Endothelial cell of umbilical vein (primary cell): Measurements from ENCODE around the gene METAP1. TPM values are rescaled to one million over a fixed set of nuclear protein-coding genes. Genes with fewer than 3 reads are reported as not detected.

Experiments used
- BruUV-seq: library from RNA; stranded (reverse); fragments of 400-500 nt; replicated peaks from 2 replicates; lab custom pipeline; 2021; lab: Mats Ljungman, UMichigan
- CTCF ChIA-PET: fragments of 300-600, 350-600 bp; sonication (Branson Sonifier 250); formaldehyde crosslinking; loops from one replicate; lab custom pipeline; 2021; ENCODE audit warnings: antibody characterized with exemption, inconsistent platforms; lab: Charles Lee
- POLR2A ChIA-PET: fragments of 300-600, 350-600 bp; sonication (Branson Sonifier 250); formaldehyde crosslinking; loops from one replicate; lab custom pipeline; 2021; ENCODE audit warnings: antibody characterized with exemption, inconsistent platforms; lab: Charles Lee
- DNase-seq: peaks from one replicate; pipeline ENCODE4 v3.0.0-alpha.2; 2011; ENCODE audit warnings: low read depth, low spot score
- FAIRE-seq: peaks from 2 replicates; lab custom pipeline; 2011; peaks lifted over from hg19 to GRCh38; lab: Jason Lieb, UNC
- H2AFZ ChIP-seq: 2 replicates; pipeline ENCODE4 v1.6.0; 2012; ENCODE audit warnings: low read depth, low read length, control low read depth, inconsistent platforms
- H3K27ac ChIP-seq: 2 replicates; pipeline ENCODE4 v1.5.1; 2011; ENCODE audit warnings: low read depth, mild to moderate bottlenecking, control low read depth, low read length, moderate library complexity; ENCODE audit not compliant: insufficient read depth
- H3K27me3 ChIP-seq, 2 experiments: 2 replicates each; pipeline versions ENCODE4 v1.6.0 to v1.6.1; 2011; ENCODE audit warnings: low read length in 2 of 2, mixed read lengths in 1 of 2; ENCODE audit not compliant: control insufficient read depth in 2 of 2, insufficient read depth in 2 of 2
- H3K36me3 ChIP-seq, 2 experiments: 2 replicates in 1 of 2; 3 replicates in 1 of 2; pipeline ENCODE4 v1.5.1; 2011; ENCODE audit warnings: low read length in 2 of 2, mild to moderate bottlenecking in 1 of 2, moderate library complexity in 1 of 2; ENCODE audit not compliant: control insufficient read depth in 2 of 2, insufficient read depth in 2 of 2; ENCODE audit errors: extremely low read depth in 1 of 2
- H3K4me1 ChIP-seq: 3 replicates; pipeline ENCODE4 v1.5.1; 2011; ENCODE audit warnings: mild to moderate bottlenecking, low read length; ENCODE audit not compliant: control insufficient read depth, insufficient read depth; ENCODE audit errors: extremely low read depth
- H3K4me2 ChIP-seq: 2 replicates; pipeline ENCODE4 v1.6.1; 2011; ENCODE audit warnings: low read length, control low read depth, mixed read lengths; ENCODE audit not compliant: insufficient read depth
- H3K4me3 ChIP-seq, 3 experiments: fragments of 200-600 bp in 1 of 3; sonication (generic), shearing (Covaris generic) in 1 of 3; replicated peaks in 1 of 3; 2 replicates each; pipeline ENCODE4 v1.5.1; 2011 to 2016; ENCODE audit warnings: control low read depth in 3 of 3, low read length in 3 of 3, mild to moderate bottlenecking in 2 of 3, inconsistent platforms in 1 of 3, low read depth in 1 of 3, moderate library complexity in 1 of 3; ENCODE audit not compliant: insufficient read depth in 1 of 3
- H3K79me2 ChIP-seq: 2 replicates; pipeline ENCODE4 v1.6.0; 2012; ENCODE audit warnings: low read length, inconsistent platforms; ENCODE audit not compliant: control insufficient read depth, insufficient read depth
- H3K9ac ChIP-seq: replicated peaks from 2 replicates; pipeline ENCODE3; 2011; ENCODE audit warnings: low read length, control low read depth; ENCODE audit not compliant: insufficient read depth; ENCODE audit errors: extremely low read depth
- H3K9me1 ChIP-seq: replicated peaks from 3 replicates; pipeline ENCODE4 v1.6.0; 2011; ENCODE audit warnings: mild to moderate bottlenecking, low read length; ENCODE audit not compliant: control insufficient read depth, insufficient read depth; ENCODE audit errors: extremely low read depth
- H3K9me3 ChIP-seq: replicated peaks from 2 replicates; pipeline ENCODE4 v1.5.1; 2012; ENCODE audit warnings: low read length, inconsistent platforms; ENCODE audit not compliant: control insufficient read depth, insufficient read depth
- H4K20me1 ChIP-seq: replicated peaks from 2 replicates; pipeline ENCODE3; 2011; ENCODE audit warnings: mild to moderate bottlenecking, low read length; ENCODE audit not compliant: control insufficient read depth, insufficient read depth; ENCODE audit errors: extremely low read depth
- CTCF ChIP-seq, 2 donors: IDR thresholded peaks; 1 replicate in 1 of 2; 2 replicates in 1 of 2; pipeline ENCODE4 v1.5.1; 2011; ENCODE audit warnings: low read length in 2 of 2, mild to moderate bottlenecking in 2 of 2, moderate library complexity in 2 of 2, control low read depth in 1 of 2, inconsistent platforms in 1 of 2, low read depth in 1 of 2; ENCODE audit not compliant: insufficient read depth in 1 of 2; ENCODE audit errors: extremely low read depth in 1 of 2
- EZH2 ChIP-seq: IDR thresholded peaks from 2 replicates; pipeline ENCODE4 v1.6.1; 2012; ENCODE audit warnings: borderline replicate concordance, low read depth, mild to moderate bottlenecking, moderate library complexity, low read length, inconsistent platforms; ENCODE audit not compliant: severe bottlenecking
- GATA2 ChIP-seq: IDR thresholded peaks from 2 replicates; pipeline ENCODE4 v1.7.0; 2011; ENCODE audit warnings: low read depth, mild to moderate bottlenecking, moderate library complexity, mixed read lengths, low read length; ENCODE audit not compliant: insufficient read length, insufficient read depth
- JUN ChIP-seq: IDR thresholded peaks from 2 replicates; pipeline ENCODE4 v1.6.1; 2011; ENCODE audit warnings: borderline replicate concordance, low read depth; ENCODE audit not compliant: insufficient read length, insufficient read depth
- MAX ChIP-seq: IDR thresholded peaks from 2 replicates; pipeline ENCODE4 v1.6.1; 2011; ENCODE audit not compliant: insufficient read depth, insufficient read length
- MYC ChIP-seq: IDR thresholded peaks from one replicate; pipeline ENCODE4 v1.6.1; 2011; ENCODE audit warnings: mild to moderate bottlenecking, low read depth, low read length
- POLR2A ChIP-seq: IDR thresholded peaks from 2 replicates; pipeline ENCODE4 v1.6.1; 2012; ENCODE audit warnings: low read depth, mild to moderate bottlenecking, control low read depth, low read length
- POLR2AphosphoS5 ChIP-seq: IDR thresholded peaks from 2 replicates; pipeline ENCODE4 v1.6.1; 2012; ENCODE audit warnings: low read depth, mild to moderate bottlenecking, control low read depth, low read length, moderate library complexity; ENCODE audit not compliant: insufficient read depth
- dilution Hi-C: fragments of 300-500 bp; cut with MboI; formaldehyde crosslinking; loops from one replicate; pipeline ENCODE4 v1.15.0; 2019; ENCODE audit warnings: low sequenced_read_pairs; ENCODE audit not compliant: extremely low pct_ligation_motif_present
- intact Hi-C: fragments of 100-400 bp; cut with micrococcal nuclease; formaldehyde crosslinking; loops from one replicate; pipeline ENCODE4 v1.10.0; 2022
- polyA plus RNA-seq, 4 experiments: library from polyadenylated mRNA; depleted of rRNA in 3 of 4; stranded (reverse) in 3 of 4; unstranded in 1 of 4; fragments of >200 nt; gene quantifications; 2 replicates each; pipeline versions ENCODE4 v1.2.1 to v1.2.3, GENCODE V29; 2011 to 2012; ENCODE audit warnings: missing spikeins in 1 of 4
- total RNA-seq: library from RNA; stranded (reverse); gene quantifications from 2 replicates; pipeline ENCODE4 v1.2.3, GENCODE V29; 2021

Gene METAP1
- total and polyA plus RNA-seq, 2 donors (not counting 3 experiments of a cell fraction or from before 2014, with no cell fraction given) = 26.4 to 39.8 TPM

- no peak overlapping the region for H3K4me3 ChIP-seq
- H3K79me2 ChIP-seq = no peaks in the 10 kb centered on the region
- CTCF ChIA-PET = no interaction called here
- H3K27ac ChIP-seq = no peak overlapping the region
- no TSS peak for BruUV-seq
- no peaks in the 10 kb centered on the region for H3K9me1 ChIP-seq
- no peaks in the 10 kb centered on the region for H3K4me1 ChIP-seq
- no peaks in the 10 kb centered on the region for H4K20me1 ChIP-seq
- POLR2A ChIA-PET = no interaction called here
- dilution Hi-C loops = no loop called here
- no peaks in the 10 kb centered on the region for H3K9me3 ChIP-seq
- intact Hi-C loops = no loop called here
- no peak overlapping the region for H3K9ac ChIP-seq
- FAIRE-seq = no peak
- TF ChIP-seq MAX (no peak), MYC (no peak), EZH2 (no peak), CTCF (IDR thresholded peaks at IDR 0.05; ENCODE audit: extremely low read depth in 1 of 2, insufficient read depth in 1 of 2, low read depth in 1 of 2, low read length in 2 of 2) (no peak), GATA2 (no peak), POLR2A (no peak), POLR2AphosphoS5 (no peak), JUN (no peak)
- no peak overlapping the region for H2AFZ ChIP-seq
- DNase-seq = no peak
- no peak overlapping the region for H3K4me2 ChIP-seq
- no peaks in the 10 kb centered on the region for H3K27me3 ChIP-seq
- H3K36me3 ChIP-seq = peaks cover 7 to 11% of the 10 kb centered on the region in 2 experiments
Observed at GRCh38 chr4:99071159-99071558, 75.6 kb downstream of the METAP1 start.
